SK-N-MC (cell line): ENCODE results near the gene SLCO3A1.

Experiments used
- EZH2 ChIP-seq: fragments of 200-600 bp; sonication (generic); IDR thresholded peaks from one replicate; pipeline ENCODE4 v1.6.1; 2017; ENCODE audit warnings: antibody characterized with exemption
- POLR2AphosphoS5 ChIP-seq: IDR thresholded peaks from 2 replicates; pipeline ENCODE4 v1.6.1; 2012; ENCODE audit warnings: mild to moderate bottlenecking, low read depth, low read length, borderline replicate concordance

DNA sequence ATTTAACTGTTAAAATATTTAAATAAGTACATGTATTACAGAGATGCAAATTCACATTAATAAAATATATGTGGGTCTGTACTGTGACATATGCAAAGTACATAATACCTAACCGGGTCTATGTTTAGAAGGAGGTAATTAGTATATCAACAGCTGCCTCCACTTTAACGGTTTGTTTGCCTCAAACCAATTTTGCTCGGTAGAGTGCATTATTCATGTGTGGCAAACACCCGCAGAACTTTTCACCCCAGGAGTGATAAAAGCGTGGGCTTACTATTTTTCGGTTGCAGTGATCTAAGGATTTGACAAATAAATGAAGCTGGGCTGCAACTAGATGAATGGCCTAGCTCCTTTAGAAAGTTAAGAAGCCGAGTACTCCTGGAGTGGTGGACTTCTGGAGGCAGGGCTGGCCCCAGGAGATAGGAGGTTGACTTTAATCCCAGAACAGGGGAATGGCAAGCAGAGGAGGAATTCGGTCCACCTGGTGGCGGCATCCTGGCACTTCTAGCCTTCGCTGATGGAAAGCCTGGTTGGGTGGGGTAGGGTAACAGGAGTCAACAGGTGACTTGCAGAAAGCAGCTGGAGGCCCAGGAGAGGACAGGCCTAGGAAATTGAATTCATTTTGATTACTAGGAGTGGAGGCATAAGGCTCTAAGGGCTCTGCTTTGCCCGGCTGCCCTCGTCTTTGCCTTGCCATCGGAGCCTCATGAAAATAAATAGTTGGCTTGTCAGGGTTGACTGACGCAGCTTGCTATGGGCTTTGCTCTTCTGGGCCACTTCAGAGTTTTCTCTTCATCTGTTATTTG is 2.4 kb downstream of the SLCO3A1 start:
- peak; percentile 39; the same call in 1 of the 2 replicates for TF ChIP-seq POLR2AphosphoS5
- no peak for TF ChIP-seq EZH2
